Central memory CD8-positive, alpha-beta T cell (primary cell): ENCODE results near the gene NPEPPS.

Experiments used
- ATAC-seq: fragments of 150-1000 bp; cut with Tn5 transposase; replicated peaks from 2 replicates; pipeline ENCODE4 v1.10.0; 2022; ENCODE audit warnings: mild to moderate bottlenecking, moderate FRiP score, moderate number of reproducible peaks; ENCODE audit not compliant: poor library complexity, severe bottlenecking; ENCODE audit errors: extremely low read depth
- DNase-seq, 2 donors: peaks; one replicate each; pipeline ENCODE4 v3.0.0; 2021; ENCODE audit warnings: low spot score in 2 of 2
- H3K27ac Mint-ChIP-seq: one replicate; pipeline ENCODE4 v1.8.0; 2022; ENCODE audit warnings: low read depth, mild to moderate bottlenecking, moderate library complexity, mixed read lengths
- H3K27me3 Mint-ChIP-seq: one replicate; pipeline ENCODE4 v1.8.0; 2022; ENCODE audit warnings: mixed read lengths
- H3K36me3 Mint-ChIP-seq: one replicate; pipeline ENCODE4 v1.8.0; 2022; ENCODE audit warnings: mild to moderate bottlenecking, moderate library complexity, mixed read lengths; ENCODE audit not compliant: insufficient read depth
- H3K4me1 Mint-ChIP-seq: one replicate; pipeline ENCODE4 v1.8.0; 2022; ENCODE audit warnings: mixed read lengths
- H3K4me3 Mint-ChIP-seq: one replicate; pipeline ENCODE4 v1.8.0; 2022; ENCODE audit warnings: mild to moderate bottlenecking, moderate library complexity, mixed read lengths
- H3K9me3 Mint-ChIP-seq: one replicate; pipeline ENCODE4 v1.8.0; 2022; ENCODE audit warnings: mixed read lengths

Gene NPEPPS

GRCh38 chr17:47641202-47641601 is 110.3 kb downstream of the NPEPPS start:
- Mint-ChIP-seq H3K27me3 (no peaks in the 10 kb centered on the region), H3K36me3 (peaks cover 4% of the 10 kb centered on the region), H3K4me1 (no peaks in the 10 kb centered on the region), H3K27ac (no peak overlapping the region), H3K9me3 (no peaks in the 10 kb centered on the region), H3K4me3 (no peak overlapping the region)
- DNase-seq (no peak), ATAC-seq (no peak)

GRCh38 chr17:47643116-47643515 is 112.2 kb downstream of the NPEPPS start:
- Mint-ChIP-seq H3K4me3 (no peak overlapping the region), H3K9me3 (no peaks in the 10 kb centered on the region), H3K27ac (no peak overlapping the region), H3K36me3 (no peaks in the 10 kb centered on the region), H3K4me1 (no peaks in the 10 kb centered on the region), H3K27me3 (no peaks in the 10 kb centered on the region)
- DNase-seq: no peak
- ATAC-seq: no peak

DNA sequence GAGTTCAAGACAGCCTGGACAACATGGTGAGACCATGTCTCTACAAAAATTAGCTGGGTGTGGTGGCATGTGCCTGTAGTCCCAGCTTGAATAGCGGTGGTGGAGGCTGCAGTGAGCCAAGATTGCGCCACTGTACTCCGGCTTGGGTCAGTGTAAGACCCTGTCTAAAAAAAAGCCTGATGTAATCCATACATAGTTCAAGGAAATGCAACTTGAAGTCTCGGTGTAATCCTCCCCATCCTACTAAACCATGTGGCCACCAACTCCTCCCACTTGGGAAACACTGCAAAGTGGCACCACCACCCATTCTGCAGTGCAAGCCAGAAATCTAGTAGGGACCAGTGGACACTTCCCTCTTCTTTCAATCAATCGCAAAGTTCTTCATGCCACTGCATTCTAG is 113.4 kb downstream of the NPEPPS start:
- H3K4me1 Mint-ChIP-seq: peaks cover 10% of the 10 kb centered on the region
- H3K4me3 Mint-ChIP-seq: no peak overlapping the region
- peaks cover 2% of the 10 kb centered on the region for H3K36me3 Mint-ChIP-seq
- no peaks in the 10 kb centered on the region for H3K9me3 Mint-ChIP-seq
- ATAC-seq (no peak), DNase-seq (no peak)
- no peaks in the 10 kb centered on the region for H3K27me3 Mint-ChIP-seq
- no peak overlapping the region for H3K27ac Mint-ChIP-seq

- DNase-seq (peak; percentile 92 to 97), ATAC-seq (peak; percentile 88)
- Mint-ChIP-seq H3K27me3 (no peaks in the 10 kb centered on the region), H3K4me1 (peaks cover 36% of the 10 kb centered on the region), H3K9me3 (no peaks in the 10 kb centered on the region), H3K27ac (peak within 1 kb of the TSS; percentile 90), H3K36me3 (peaks cover 36% of the 10 kb centered on the region), H3K4me3 (peak within 1 kb of the TSS; percentile 85)
These were observed 118.5 kb downstream of the NPEPPS start, which contains the start of gene KPNB1 for GRCh38 chr17:47649153-47649971. Gene KPNB1, plus strand, starts transcription at chr17:47649919. Its CDS starts 326 bp downstream, at chr17:47650245.

- peak; percentile 6 for ATAC-seq
- Mint-ChIP-seq H3K9me3 (no peaks in the 10 kb centered on the region), H3K27ac (peak overlapping the region; percentile 90), H3K36me3 (peaks cover 43% of the 10 kb centered on the region), H3K4me3 (peak overlapping the region; percentile 85), H3K4me1 (peaks cover 43% of the 10 kb centered on the region), H3K27me3 (no peaks in the 10 kb centered on the region)
- no peak for DNase-seq
These were observed 119.1 kb downstream of the NPEPPS start for GRCh38 chr17:47649972-47650524.

GRCh38 chr17:47650525-47651522 is 119.9 kb downstream of the NPEPPS start:
- Mint-ChIP-seq H3K4me1 (peaks cover 50% of the 10 kb centered on the region), H3K27ac (peak overlapping the region; percentile 90), H3K4me3 (peak overlapping the region; percentile 85), H3K36me3 (peaks cover 50% of the 10 kb centered on the region), H3K27me3 (no peaks in the 10 kb centered on the region), H3K9me3 (no peaks in the 10 kb centered on the region)
- peak; percentile 64 to 71 for DNase-seq
- peak; percentile 42 for ATAC-seq

- peaks cover 54% of the 10 kb centered on the region for H3K36me3 Mint-ChIP-seq
- no peaks in the 10 kb centered on the region for H3K27me3 Mint-ChIP-seq
- ATAC-seq: no peak
- no peak overlapping the region for H3K27ac Mint-ChIP-seq
- peaks cover 51% of the 10 kb centered on the region for H3K4me1 Mint-ChIP-seq
- peak overlapping the region; percentile 85 for H3K4me3 Mint-ChIP-seq
- no peak for DNase-seq
- no peaks in the 10 kb centered on the region for H3K9me3 Mint-ChIP-seq
These were observed 120.8 kb downstream of the NPEPPS start for GRCh38 chr17:47651704-47652103.

- DNase-seq: no peak
- peaks cover 55% of the 10 kb centered on the region for H3K4me1 Mint-ChIP-seq
- H3K27me3 Mint-ChIP-seq: no peaks in the 10 kb centered on the region
- no peak for ATAC-seq
- H3K9me3 Mint-ChIP-seq: no peaks in the 10 kb centered on the region
- peak overlapping the region; percentile 19 for H3K27ac Mint-ChIP-seq
- H3K36me3 Mint-ChIP-seq: peaks cover 63% of the 10 kb centered on the region
- H3K4me3 Mint-ChIP-seq: no peak overlapping the region
These were observed 121.7 kb downstream of the NPEPPS start for GRCh38 chr17:47652570-47652969.

DNA sequence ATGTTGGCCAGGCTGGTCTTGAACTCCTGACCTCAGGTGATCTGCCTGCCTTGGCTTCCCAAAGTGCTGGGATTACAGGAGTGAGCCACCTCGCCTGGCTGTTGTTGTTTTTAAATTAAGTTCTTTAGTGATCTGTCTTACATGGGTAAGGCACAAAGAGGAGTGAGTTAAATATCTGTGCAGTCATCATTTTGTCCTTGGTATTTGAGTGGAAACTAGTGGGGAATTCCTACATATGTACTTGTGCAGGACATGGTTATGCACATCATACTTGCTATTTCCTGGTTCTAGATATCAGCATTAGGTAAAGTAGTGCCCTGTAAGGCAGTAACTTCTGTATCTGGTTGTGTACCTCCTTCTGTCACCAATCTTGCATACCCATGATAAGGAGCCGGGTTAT is 122.5 kb downstream of the NPEPPS start:
- H3K4me3 Mint-ChIP-seq: no peak overlapping the region
- ATAC-seq: no peak
- peaks cover 58% of the 10 kb centered on the region for H3K4me1 Mint-ChIP-seq
- H3K27ac Mint-ChIP-seq: no peak overlapping the region
- H3K9me3 Mint-ChIP-seq: no peaks in the 10 kb centered on the region
- H3K27me3 Mint-ChIP-seq: no peaks in the 10 kb centered on the region
- H3K36me3 Mint-ChIP-seq: peaks cover 69% of the 10 kb centered on the region
- DNase-seq: no peak

GRCh38 chr17:47654991-47655390 is 124.1 kb downstream of the NPEPPS start:
- Mint-ChIP-seq H3K4me1 (peaks cover 50% of the 10 kb centered on the region), H3K27me3 (no peaks in the 10 kb centered on the region), H3K36me3 (peaks cover 68% of the 10 kb centered on the region), H3K4me3 (no peak overlapping the region), H3K27ac (no peak overlapping the region), H3K9me3 (no peaks in the 10 kb centered on the region)
- no peak for DNase-seq
- ATAC-seq: no peak

DNA sequence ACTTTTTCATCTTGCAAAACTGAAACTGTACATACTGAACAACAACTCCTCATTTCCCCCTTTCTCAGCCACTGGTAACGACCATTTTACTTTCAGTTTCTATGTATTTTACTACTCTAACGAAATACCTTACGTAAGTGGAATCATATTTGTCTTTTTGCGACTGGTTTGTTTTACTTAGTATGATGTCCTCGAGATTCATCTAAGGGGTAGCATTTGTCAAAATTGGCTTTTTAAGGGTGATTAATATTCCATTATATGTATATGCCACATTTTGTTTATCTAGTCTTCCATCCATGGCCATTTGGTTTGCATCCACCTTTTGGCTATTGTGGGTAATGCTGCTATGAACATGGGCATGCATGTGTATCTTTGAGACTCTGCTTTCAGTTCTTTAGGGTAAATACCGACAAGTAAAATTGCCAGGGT is 129.2 kb downstream of the NPEPPS start:
- H3K4me3 Mint-ChIP-seq: peak overlapping the region; percentile 62
- no peaks in the 10 kb centered on the region for H3K9me3 Mint-ChIP-seq
- no peaks in the 10 kb centered on the region for H3K27me3 Mint-ChIP-seq
- peaks cover 28% of the 10 kb centered on the region for H3K4me1 Mint-ChIP-seq
- ATAC-seq (peak; percentile 85), DNase-seq (no peak)
- peaks cover 74% of the 10 kb centered on the region for H3K36me3 Mint-ChIP-seq
- H3K27ac Mint-ChIP-seq: peak overlapping the region; percentile 73

GRCh38 chr17:47663912-47664623 is 133.2 kb downstream of the NPEPPS start:
- Mint-ChIP-seq H3K9me3 (no peaks in the 10 kb centered on the region), H3K4me3 (no peak overlapping the region), H3K36me3 (peaks cover 79% of the 10 kb centered on the region), H3K27ac (peak overlapping the region; percentile 13), H3K27me3 (no peaks in the 10 kb centered on the region), H3K4me1 (peaks cover 14% of the 10 kb centered on the region)
- DNase-seq: peak; percentile 38 to 58
- ATAC-seq: no peak
